Type B pancreatic cell (in vitro differentiated cells): ENCODE results near the gene NBEA. TPM values are rescaled to one million over a fixed set of nuclear protein-coding genes. Genes with fewer than 3 reads are reported as not detected.
A peak's percentile ranks its signal among the peaks of the same experiment; 100 is the strongest.

Experiments used
- DNase-seq: peaks from one replicate; pipeline ENCODE4 v3.0.0; 2021; ENCODE audit warnings: mixed read lengths; ENCODE audit not compliant: unreplicated experiment; ENCODE audit errors: extremely low spot score
- H3K27ac Mint-ChIP-seq: 2 replicates; pipeline ENCODE4 v1.8.0; 2021; ENCODE audit warnings: mild to moderate bottlenecking, mixed read lengths
- H3K27me3 Mint-ChIP-seq: 2 replicates; pipeline ENCODE4 v1.8.0; 2021; ENCODE audit warnings: mixed read lengths
- H3K36me3 Mint-ChIP-seq: 2 replicates; pipeline ENCODE4 v1.8.0; 2021; ENCODE audit warnings: mixed read lengths
- H3K4me1 Mint-ChIP-seq: one replicate; pipeline ENCODE4 v1.8.0; 2021; ENCODE audit warnings: mixed read lengths; ENCODE audit not compliant: unreplicated experiment
- H3K4me3 Mint-ChIP-seq: 2 replicates; pipeline ENCODE4 v1.8.0; 2021; ENCODE audit warnings: mild to moderate bottlenecking, mixed read lengths
- H3K9me3 Mint-ChIP-seq: 2 replicates; pipeline ENCODE4 v1.8.0; 2021; ENCODE audit warnings: mixed read lengths
- long read RNA-seq: library from polyadenylated mRNA; unstranded; transcript quantifications from one replicate; pipeline ENCODE4 v2.0.0, GENCODE V29; 2020
- total RNA-seq: library from RNA; stranded (reverse); gene quantifications from 2 replicates; pipeline ENCODE4 v1.2.1, GENCODE V29; 2021; ENCODE audit warnings: low replicate concordance
- TF ChIP-seq, protein P1 (sequence below): fragments of 200-600 bp; sonication (generic); conservative IDR thresholded peaks from 2 replicates; pipeline ENCODE4 v1.5.0; 2021; ENCODE audit warnings: antibody characterized with exemption, mild to moderate bottlenecking

NBEA gene, protein sequence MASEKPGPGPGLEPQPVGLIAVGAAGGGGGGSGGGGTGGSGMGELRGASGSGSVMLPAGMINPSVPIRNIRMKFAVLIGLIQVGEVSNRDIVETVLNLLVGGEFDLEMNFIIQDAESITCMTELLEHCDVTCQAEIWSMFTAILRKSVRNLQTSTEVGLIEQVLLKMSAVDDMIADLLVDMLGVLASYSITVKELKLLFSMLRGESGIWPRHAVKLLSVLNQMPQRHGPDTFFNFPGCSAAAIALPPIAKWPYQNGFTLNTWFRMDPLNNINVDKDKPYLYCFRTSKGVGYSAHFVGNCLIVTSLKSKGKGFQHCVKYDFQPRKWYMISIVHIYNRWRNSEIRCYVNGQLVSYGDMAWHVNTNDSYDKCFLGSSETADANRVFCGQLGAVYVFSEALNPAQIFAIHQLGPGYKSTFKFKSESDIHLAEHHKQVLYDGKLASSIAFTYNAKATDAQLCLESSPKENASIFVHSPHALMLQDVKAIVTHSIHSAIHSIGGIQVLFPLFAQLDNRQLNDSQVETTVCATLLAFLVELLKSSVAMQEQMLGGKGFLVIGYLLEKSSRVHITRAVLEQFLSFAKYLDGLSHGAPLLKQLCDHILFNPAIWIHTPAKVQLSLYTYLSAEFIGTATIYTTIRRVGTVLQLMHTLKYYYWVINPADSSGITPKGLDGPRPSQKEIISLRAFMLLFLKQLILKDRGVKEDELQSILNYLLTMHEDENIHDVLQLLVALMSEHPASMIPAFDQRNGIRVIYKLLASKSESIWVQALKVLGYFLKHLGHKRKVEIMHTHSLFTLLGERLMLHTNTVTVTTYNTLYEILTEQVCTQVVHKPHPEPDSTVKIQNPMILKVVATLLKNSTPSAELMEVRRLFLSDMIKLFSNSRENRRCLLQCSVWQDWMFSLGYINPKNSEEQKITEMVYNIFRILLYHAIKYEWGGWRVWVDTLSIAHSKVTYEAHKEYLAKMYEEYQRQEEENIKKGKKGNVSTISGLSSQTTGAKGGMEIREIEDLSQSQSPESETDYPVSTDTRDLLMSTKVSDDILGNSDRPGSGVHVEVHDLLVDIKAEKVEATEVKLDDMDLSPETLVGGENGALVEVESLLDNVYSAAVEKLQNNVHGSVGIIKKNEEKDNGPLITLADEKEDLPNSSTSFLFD (N-terminal part only)
- total RNA-seq, result 7.2 and 20.8 TPM in 2 replicates
- long read RNA-seq, partial matches to known transcripts, result 4 of 4 reads
- long read RNA-seq, other reads (novel, unspliced or antisense), result 0 of 4 reads

DNA sequence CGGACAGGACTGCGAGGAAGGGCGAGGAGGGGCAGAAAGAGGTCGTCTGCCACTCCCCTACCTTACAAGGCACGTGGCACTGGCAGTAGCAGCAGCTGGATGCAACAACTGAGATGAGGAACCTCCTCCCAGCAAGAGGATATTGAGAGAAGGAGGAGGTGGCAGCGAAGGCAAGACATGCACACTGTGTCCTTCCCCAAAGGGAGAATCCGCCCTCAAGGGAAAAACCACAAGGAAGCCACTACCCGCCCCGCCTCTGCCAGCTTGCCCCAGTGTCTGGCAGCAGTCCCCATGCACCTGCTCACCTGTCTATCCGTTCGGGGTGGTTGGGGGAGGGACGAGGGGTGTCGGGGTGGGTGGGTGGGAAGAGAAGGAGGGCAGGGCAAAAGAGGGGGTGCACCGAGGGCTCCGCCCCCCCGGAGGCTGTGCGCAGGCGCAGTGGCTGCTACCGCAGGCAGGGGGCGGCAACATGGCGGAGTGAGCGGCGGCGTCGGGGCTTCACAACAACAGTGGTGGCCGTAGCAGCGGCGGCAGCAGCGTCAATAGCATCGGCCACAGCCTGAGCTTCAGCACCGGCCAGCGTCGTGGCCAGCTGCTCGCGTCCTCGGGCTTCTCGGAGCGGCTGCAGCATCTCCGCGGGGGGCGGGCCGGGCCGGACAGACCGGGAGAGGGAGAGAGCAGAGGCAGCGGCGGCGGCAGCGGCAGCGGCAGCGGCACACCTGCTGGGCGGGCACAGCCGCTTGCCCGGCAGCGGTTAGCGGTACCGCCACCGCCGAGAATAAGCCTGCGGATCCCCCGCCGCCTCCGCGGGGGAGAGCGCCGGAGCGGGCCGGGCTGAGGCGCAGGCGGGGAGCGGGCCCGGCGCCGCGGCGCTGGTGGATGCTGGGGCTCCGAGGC lies at the start of gene NBEA:
Gene NBEA (plus strand): TSS at position 436 of the 897 bp plus-strand sequence. CDS start 551 bp downstream, outside the sequence.
- TF ChIP-seq, protein P1, sequence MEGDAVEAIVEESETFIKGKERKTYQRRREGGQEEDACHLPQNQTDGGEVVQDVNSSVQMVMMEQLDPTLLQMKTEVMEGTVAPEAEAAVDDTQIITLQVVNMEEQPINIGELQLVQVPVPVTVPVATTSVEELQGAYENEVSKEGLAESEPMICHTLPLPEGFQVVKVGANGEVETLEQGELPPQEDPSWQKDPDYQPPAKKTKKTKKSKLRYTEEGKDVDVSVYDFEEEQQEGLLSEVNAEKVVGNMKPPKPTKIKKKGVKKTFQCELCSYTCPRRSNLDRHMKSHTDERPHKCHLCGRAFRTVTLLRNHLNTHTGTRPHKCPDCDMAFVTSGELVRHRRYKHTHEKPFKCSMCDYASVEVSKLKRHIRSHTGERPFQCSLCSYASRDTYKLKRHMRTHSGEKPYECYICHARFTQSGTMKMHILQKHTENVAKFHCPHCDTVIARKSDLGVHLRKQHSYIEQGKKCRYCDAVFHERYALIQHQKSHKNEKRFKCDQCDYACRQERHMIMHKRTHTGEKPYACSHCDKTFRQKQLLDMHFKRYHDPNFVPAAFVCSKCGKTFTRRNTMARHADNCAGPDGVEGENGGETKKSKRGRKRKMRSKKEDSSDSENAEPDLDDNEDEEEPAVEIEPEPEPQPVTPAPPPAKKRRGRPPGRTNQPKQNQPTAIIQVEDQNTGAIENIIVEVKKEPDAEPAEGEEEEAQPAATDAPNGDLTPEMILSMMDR, result peak; percentile 48
- Mint-ChIP-seq H3K36me3 (no peaks in the 10 kb centered on the region), H3K4me1 (peaks cover 17% of the 10 kb centered on the region), H3K27ac (peak within 1 kb of the TSS; percentile 68), H3K9me3 (no peaks in the 10 kb centered on the region), H3K4me3 (peak within 1 kb of the TSS; percentile 94), H3K27me3 (peaks cover 49% of the 10 kb centered on the region)
- DNase-seq, result peak; percentile 84

DNA sequence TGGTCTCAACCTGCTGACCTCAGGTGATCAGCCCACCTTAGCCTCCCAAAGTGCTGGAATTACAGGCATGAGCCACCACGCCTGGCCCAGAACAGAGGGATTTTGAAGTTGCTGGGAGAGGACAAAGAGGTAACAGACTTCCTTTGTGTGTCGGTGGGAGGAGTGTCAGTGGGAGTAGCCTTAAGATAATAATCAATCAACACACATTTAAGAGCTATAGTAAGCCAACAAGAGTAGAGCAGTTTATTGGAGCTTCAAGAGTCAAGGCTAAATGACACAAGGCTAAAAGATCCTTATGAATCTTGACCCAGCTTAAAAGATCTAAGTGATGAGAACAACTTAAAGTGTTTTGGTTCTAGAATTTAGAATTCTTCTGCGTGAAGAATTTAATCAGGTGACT lies 47.3 kb upstream of the NBEA start:
- Mint-ChIP-seq H3K27ac (no peak overlapping the region), H3K36me3 (no peaks in the 10 kb centered on the region), H3K4me1 (no peaks in the 10 kb centered on the region), H3K9me3 (no peaks in the 10 kb centered on the region), H3K4me3 (no peak overlapping the region), H3K27me3 (peaks cover 2% of the 10 kb centered on the region)
- no peak for DNase-seq
- TF ChIP-seq, protein P1, result no peak

DNA sequence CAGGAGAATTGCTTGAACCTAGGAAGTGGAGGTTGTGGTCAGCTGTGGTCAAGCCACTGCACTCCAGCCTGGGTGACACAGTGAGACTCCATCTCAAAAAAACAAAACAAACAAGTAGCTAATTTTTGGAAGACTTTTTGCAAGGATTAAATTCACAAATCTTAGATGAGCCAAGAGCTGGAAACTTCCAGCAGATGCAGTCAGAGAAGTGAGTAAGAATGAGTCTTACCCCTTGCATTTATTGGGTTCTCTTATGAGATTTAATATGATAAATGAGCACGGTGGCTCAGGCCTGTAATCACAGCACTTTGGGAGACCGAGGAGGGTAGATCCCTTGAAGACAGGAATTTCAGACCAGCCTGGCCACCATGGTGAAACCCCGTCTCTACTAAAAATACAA lies 44.9 kb upstream of the NBEA start:
- DNase-seq, result no peak
- no peaks in the 10 kb centered on the region for H3K36me3 Mint-ChIP-seq
- no peaks in the 10 kb centered on the region for H3K4me1 Mint-ChIP-seq
- TF ChIP-seq, protein P1, result no peak
- peaks cover 7% of the 10 kb centered on the region for H3K27me3 Mint-ChIP-seq
- H3K9me3 Mint-ChIP-seq, result no peaks in the 10 kb centered on the region
- H3K4me3 Mint-ChIP-seq, result no peak overlapping the region
- H3K27ac Mint-ChIP-seq, result no peak overlapping the region

DNA sequence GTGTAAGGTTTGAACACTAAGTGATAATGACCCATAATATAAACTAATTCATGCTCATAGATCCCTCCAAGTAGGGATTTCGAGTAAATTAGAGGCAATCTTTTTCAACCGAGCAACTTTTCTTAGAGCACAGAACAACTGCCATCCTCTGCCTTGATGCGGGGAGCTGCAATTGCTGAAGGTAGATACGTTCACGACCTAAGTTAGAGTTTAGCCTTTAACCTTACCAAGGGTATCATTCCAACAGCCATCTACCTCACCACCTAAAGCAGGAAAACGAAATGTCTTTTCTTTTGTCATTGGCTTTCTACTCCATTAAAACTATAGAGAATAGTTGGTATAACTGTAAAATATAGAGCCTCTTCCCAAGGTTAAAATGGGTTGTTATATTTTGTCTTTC lies 42.2 kb upstream of the NBEA start:
- Mint-ChIP-seq H3K27ac (no peak overlapping the region), H3K9me3 (no peaks in the 10 kb centered on the region), H3K4me1 (no peaks in the 10 kb centered on the region), H3K36me3 (no peaks in the 10 kb centered on the region), H3K27me3 (peaks cover 5% of the 10 kb centered on the region), H3K4me3 (no peak overlapping the region)
- TF ChIP-seq, protein P1, result no peak
- DNase-seq, result no peak
